Sciatic nerve (tissue), 2 donors: ENCODE measurements around the gene XXYLT1. TPM values are rescaled to one million over a fixed set of nuclear protein-coding genes. Genes with fewer than 3 reads are reported as not detected.

ENCODE experiments used
- ATAC-seq: fragments of 200-7000 bp; cut with Tn5 transposase; one replicate; pipeline ENCODE4 v1.9.1; 2020; ENCODE audit warnings: mild to moderate bottlenecking, moderate library complexity
- DNase-seq: peaks from one replicate; pipeline ENCODE4 v3.0.0-alpha.2; 2020; ENCODE audit warnings: low spot score
- intact Hi-C: fragments of 100-400 bp; cut with DNase I; formaldehyde crosslinking; loops from one replicate; pipeline ENCODE4 v1.14.2; 2022
- total RNA-seq: library from RNA; stranded (reverse); fragmentation: NEBNext Ultra II Directional; extraction: Animal tissue kit (Norgen Biotek cat#: 25700); gene quantifications from one replicate; pipeline ENCODE4 v1.2.1, GENCODE V29; 2021
- donor health status: DM: no; HTN: no; CAD: no.
- donor health status: DM: no; HTN: no; CAD: no.

XXYLT1 gene
- total RNA-seq, 1 donor from 2014 or later = 11.0 TPM

DNA sequence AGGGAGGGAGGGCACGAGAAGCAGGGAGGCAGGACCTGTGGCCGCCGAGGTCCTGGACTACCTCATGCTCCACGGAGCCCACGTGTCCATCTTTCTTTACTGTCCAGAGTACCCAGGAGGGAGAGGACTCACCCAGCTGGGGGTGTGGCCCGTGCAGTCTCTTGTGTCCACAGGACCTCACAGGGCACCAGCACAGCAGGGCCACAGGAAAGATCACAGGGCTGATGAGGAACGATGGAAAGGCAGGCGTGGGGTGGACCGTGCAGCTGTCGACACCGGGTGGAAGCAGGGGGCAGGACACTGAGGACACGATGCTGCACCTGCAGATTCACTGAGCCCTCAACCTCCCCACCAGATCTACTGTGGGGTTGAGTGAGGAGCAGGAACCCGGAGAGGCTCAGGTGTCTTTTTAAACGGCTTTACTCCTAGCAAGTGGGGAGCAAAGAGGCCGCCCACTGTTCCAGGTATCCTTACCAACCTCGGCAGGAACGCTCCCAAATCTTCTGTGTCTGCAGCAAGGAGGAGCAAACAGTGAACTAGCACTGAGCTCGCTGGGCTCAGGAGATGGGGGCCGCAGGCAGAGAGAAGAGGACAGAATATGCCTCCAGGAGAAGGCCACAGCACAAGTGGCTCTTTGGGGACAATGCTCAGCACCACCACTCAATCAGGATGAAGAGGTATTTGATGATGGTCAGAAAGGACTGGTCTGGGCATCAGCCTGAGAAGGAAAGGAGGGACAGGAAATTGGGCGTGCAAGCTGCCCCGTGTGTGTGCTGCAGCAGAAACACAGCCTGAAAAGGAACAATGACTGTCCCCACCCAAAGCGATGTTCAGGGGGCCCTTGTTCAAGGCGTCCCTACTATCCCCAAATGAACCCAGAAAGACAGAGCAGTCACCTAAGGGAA, 198.8 kb downstream of the XXYLT1 start:
- intact Hi-C loops = no loop called here
- ATAC-seq (no peak), DNase-seq (peak; percentile 48)

DNA sequence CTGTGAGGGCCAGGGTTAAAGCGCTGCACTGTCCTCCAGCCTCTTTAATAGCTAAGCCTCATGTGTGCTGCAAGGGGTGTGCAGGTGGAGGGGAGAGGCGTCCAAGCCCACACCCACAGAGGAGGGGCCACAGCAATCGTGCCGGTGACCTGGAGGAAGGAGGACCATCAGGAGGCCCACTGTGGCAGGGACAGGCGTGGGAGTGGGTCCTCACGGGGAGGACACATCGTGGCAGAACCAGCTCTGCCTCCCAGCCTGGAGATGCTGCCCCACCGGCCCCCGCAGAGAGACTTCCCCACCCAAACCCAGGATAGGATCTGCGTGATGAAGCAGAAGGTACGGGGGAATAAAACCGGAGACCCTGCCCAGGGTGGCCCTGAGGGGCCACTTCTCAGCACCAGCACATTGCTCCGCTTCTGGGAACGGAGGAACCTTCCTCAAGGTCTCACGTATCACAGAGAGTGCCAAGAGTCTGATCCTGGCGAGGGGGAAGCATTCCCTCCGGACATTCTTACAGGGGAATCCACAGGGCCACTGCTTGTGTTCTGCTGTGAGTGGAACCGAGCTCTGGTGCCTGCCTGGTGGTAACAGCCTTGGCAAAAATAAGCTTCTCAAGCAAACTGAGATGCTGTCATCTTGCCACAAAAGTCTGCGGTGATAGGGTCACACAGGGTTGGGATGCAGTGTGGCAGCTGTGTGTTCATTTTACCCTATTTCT, 199.8 kb downstream of the XXYLT1 start:
- ATAC-seq (no peak), DNase-seq (peak; percentile 52)
- intact Hi-C loops = no loop called here

DNA sequence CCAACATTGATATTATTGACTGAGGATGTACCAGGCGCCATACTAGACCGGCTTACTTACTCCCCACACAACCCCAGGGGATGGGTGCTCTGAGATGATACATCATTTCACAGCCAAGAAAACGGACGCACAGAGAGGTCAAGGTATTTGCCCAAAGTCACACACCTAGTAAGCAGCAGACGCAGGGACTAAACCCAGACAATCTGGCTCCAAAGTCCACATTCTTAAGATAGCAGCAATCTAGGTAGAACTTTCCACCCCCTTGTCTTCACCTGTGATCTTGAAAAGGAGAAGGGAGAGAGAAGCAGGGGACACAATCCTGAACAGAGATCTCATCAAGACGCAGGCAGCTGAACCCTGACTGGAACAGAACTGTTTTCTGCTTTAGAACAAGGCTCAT, 200.6 kb downstream of the XXYLT1 start:
- ATAC-seq = no peak
- no peak for DNase-seq
- intact Hi-C loops = no loop called here

DNA sequence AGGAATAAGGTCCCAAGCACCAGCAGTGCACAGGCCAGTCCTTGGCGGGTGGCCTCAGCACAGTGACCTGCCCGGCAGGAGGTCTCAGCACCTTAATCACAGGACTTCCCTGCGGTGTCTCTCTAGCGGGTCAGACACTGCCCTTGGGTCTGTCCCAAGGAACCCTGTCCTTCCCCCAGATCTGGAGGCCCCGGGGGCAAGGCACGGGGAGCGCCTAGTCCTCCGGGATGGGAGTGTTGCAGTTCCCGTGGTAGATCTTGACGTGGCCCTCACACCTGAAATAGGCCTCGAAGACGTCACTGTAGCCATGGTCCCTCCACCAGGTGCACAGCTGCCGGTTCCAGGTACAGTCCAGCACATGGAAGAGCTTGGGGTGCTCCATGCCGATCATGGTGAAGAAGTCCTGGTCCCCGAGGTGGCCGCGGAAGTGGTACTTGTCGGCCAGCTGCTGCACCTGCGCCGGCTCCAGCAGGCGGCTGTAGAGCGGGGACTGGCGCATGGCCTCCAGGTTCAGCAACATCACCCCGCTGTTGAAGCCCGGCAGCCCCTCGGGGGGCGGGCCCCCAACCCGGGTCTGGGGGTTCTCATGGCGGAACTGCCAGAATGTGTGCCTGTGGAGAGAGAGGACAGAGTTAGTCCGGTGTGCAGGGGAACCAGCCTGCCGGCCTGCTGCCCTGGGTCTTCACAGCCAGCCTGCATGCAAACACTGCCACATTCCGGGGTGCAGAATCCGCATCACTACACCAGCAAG, 201.3 kb downstream of the XXYLT1 start:
- no peak for ATAC-seq
- DNase-seq = peak; percentile 49

DNA sequence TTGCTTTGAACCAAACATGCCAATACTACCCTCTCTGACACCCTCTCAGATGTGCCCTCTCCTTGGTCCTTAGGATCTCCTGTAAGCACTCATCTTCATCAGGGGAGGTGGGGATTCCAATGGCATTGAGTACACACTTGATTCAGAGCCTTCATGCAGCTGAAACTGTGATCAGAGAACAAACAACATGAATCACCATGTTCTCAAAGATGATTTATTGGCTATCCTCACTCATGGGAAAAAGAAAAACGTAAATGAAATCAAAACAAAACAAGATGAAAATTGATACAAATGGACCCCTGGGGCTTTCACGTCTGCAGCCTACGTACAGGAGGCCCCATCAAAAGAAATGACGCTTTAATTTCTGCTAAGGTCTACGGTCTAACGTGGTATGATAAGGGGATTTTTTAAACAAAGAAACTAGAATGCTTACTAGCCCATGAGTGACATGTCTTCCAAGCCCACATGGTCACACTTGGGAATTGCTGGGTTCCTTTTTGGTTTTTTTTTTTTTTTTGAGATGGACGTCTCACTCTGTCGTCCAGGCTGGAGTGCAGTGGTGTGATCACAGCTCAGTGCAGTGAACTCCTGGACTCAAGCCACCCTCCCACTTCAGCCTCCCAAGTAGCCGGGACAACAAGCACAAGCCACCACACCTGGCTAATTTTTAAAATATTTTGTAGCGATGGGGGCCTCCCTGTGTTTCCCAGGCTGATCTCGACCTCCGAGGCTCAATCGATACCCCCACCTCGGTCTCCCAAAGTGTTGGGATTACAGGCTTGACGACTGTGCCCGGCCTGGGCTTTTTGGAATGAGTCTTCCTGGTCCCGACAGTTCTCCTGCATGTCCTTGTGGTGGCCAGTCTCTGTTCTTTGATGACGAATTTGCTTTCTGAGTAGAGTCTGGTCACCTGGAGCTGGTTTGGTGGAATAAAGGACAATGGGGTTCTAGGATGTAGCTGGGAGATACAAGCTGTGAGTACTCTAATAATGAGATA, 202.6 kb downstream of the XXYLT1 start:
- DNase-seq = peak; percentile 19
- intact Hi-C loops = no loop called here
- no peak for ATAC-seq

More for the DNA sequence above, 201.3 kb downstream of the XXYLT1 start:
- intact Hi-C loops = no loop called here

DNA sequence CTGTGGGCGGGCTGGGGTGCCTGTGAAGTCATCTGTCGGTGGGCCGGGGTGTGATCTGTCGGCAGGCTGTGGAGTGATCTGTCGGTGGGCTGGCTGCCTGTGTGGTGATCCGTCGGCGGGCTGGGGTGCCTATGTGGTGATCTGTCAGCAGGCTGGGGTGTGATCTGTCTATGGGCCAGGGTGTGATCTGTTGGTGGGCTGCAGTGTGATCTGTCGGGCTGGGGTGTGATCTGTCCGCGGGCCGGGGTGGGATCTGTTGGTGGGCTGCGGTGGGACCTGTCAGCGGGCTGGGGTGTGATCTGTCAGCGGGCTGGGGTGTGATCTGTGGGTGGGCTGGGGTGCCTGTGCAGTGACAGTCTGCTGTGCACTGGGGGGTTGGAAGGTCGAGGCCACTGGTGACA, 204.5 kb downstream of the XXYLT1 start:
- intact Hi-C loops = no loop called here
- no peak for ATAC-seq
- DNase-seq = peak; percentile 40

DNA sequence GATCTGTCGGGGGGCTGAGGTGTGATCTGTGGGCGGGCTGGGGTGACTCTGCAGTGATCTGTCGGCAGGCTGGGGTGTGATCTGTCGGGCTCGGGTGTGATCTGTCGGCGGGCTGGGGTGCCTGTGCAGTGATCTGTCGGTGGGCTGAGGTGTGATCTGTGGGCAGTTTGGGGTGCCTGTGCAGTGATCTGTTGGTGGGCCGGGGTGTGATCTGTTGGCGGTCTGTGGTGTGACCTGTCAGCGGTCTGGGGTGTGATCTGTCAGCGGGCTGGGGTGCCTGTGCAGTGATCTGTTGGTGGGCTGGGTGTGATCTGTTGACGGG, 205.1 kb downstream of the XXYLT1 start:
- intact Hi-C loops = no loop called here
- ATAC-seq = no peak

DNA sequence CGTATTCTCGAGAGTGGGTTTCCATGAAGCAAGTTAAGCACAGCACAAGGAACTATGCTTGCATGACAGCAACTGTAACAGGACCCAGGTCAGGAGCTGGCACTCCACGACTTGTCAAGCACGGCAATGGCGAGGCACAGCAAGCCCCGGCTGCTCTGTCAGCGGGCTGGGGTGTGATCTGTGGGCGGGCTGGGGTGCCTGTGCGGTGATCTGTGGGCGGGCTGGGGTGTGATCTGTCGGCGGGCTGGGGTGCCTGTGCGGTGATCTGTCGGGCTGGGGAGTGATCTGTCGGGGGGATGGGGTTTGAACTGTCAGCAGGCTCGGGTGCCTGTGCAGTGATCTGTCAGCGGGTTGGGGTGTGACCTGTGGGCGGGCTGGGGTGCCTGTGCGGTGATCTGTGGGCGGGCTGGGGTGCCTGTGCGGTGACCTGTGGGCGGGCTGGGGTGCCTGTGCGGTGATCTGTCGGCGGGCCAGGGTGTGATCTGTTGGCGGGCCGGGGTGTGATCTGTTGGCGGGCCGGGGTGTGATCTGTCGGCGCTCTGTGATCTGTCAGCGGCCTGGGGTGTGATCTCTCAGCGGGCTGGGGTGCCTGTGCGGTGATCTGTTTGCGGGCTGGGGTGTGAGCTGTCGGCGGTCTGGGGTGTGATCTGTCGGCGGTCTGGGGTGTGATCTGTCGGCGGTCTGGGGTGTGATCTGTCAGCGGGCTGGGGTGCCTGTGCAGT, 205.7 kb downstream of the XXYLT1 start:
- intact Hi-C loops = no loop called here
- ATAC-seq = no peak
- DNase-seq = no peak

More for the DNA sequence above, 205.1 kb downstream of the XXYLT1 start:
- peak; percentile 51 for DNase-seq

DNA sequence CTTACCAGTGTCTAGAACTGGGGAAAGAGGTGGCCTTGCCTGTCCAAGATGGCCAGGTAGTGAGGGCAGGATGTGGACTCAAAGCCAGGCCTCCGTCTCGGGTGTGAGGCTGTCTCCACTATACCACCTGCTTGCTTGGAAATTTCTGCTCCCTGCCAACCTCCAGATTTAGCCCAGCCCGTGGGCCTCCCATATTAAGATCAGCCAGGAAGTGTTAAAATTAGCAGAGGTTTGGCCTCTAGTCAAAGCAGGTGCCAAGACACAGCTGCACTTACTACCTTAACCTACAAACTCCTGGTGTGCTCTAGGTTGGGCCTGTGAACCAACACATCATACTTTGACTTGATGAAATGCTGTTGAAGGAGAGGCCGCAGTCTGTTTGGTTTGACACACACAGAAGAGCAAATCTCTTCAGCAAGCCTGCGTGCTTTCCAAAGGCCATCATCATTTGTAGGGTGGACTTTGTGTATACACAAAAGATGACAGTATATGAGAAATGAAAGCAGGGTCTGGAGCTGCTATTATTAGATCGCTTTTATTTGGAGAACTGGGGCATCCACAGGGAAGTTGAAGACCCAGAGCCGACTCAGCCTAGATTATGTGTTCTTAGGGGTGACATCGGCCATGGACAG, 206.5 kb downstream of the XXYLT1 start:
- ATAC-seq = no peak
- DNase-seq = no peak
- intact Hi-C loops = no loop called here

DNA sequence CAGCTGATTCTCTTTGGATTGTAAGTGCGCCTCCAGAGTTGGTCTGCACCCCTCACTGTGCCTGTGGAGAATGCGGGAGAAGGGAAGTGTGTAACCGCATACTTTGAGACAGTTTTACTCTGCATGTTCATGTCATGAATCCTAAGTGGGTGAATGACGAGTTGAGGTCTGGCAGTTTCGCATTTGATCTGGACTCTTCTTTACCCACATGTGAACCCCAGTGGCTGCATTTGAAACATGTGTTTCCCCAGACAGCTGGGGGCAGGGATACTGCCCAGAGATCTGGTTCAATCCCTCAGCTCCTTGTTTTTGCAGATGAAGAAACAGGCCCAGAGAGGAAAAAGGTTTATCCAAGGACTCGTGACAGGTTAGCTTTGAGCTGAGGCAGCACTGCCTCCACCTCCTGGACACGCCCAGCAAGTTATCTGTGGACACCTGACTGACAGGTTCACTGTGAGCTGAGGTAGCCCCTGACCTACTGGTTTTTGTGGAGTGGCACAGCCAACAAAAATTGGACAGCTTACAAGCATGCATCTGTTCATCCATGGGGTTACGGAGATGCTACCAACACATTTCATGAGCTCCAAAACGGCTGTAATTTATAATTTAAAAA, 207.3 kb downstream of the XXYLT1 start:
- DNase-seq (no peak), ATAC-seq (no peak)
- intact Hi-C loops = no loop called here

DNA sequence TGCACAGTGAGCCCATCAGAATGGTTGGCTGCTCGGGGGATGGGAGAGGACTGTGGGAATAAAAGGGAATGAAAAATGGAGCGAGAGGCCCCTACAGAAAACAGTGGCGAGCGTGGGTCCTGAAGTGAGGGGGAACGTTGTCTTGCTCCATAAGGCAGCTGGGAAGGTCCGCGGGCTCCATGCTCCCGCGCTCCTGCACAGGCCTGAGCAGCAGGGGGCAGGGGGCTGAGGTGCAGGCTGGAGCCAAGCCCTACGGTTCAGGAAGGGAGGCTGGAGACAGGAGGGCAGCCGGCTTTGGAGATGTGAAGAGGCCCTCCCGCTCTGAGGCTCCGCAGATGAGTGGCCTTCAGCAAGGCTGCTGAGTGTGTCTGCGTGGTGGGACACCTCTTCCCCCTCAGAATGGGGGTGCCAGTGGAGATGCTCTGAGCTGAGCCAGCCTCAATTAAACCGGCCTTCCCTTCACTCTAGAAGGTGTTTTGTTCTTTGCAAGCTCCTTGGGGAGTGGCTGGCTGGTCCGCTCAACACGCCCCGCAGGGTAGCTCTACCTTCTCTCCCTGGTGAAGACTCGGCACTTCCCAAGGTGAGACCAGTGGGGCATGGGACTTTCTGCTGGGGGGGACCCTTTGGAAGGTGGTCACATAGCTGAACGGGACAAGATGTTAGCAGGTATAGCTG, 208.0 kb downstream of the XXYLT1 start:
- no peak for ATAC-seq
- no peak for DNase-seq
- intact Hi-C loops = no loop called here

DNA sequence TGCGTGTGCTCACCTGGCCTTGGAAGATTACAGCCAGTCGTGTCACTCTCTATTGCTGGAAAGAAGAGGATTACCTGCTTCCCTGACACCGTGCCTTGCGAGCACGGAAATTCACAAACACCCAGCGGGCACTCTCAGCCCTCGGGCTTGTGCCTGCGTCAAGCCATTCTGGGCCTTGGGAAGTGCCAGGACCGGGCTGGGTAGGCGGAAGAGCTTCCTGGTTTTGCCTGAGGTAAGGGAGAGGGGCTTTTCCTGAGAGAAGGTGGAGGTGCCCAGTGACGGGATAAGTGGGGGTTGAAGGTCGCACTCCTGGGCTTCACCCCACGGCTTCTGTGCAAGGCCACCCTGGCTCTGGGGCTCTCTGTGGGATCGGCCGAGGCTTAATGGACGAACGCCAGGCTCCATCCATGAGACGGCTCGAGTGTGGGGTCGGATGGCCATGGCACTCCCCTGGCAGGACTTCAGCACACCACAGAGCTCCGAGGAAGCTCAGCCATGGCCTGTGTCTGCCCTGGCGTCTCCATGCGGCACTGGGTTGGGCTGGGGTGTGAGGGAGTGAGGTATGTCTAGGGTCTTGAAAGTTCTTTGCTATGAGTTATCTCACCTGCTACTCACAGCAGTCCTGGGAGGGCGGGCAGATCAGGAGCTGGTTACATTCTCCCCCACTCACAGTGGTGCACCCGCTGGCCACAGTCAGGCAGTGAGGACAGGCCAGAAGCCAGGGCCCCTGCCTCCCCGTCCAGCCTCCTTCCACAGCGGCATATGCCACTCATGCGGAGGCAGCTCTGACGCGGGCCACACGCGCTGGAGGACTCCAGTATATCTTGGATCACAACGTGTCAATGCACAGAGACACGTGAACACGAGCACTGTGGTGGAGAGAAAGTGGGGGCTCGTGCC, 209.0 kb downstream of the XXYLT1 start:
- DNase-seq (no peak), ATAC-seq (no peak)
- intact Hi-C loops = no loop called here

DNA sequence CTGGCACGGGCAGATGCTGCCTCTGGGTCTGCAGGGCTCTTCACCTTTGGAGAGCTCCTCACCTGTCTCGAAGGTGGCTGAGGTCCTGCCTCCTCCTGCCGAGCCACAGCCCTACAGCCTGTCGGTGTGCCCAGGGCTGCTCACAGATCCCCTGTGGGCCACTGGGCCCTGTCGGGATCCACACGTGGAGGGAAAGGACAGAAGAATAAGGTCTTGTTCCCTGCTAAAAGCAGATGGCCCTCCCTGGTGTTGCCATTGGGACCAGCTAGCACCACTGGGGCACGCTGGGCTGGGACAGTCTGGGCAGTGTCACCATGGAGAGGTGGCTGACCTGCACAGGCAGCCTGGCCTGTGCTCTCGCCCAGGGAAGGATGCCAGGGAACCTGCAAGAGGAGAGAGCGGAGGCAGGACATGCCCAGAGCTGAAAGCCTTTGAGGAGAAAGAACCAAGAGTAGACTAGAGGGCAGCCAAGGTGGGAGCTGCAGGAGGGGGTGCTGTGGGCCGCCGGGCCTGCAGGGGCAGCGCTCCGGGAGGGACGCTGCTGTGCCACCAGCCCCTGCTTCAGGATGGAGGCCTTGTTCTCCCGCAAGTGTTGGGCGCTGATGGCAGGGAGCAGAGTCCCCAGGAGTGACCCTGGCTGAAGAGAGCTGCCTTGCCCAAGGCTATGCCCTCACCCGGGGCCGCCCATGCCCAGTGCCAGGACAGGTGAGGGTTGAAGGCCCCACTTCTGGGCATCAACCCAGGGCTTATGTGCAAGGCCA, 210.2 kb downstream of the XXYLT1 start:
- ATAC-seq (no peak), DNase-seq (no peak)
- intact Hi-C loops = no loop called here

DNA sequence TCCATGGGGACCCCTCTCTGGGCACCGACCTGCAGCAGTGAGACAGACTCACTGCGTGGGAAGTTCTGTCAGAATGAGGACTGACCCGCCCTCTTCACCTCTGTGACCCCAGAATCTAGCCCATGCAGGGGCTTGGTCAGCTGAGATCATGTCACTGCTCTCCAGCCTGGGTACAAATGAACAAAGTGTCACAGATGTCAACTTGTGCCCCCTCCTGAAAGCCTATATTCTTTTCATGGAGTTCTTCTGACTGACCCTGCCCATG, 210.8 kb downstream of the XXYLT1 start:
- intact Hi-C loops = no loop called here
- no peak for ATAC-seq

DNA sequence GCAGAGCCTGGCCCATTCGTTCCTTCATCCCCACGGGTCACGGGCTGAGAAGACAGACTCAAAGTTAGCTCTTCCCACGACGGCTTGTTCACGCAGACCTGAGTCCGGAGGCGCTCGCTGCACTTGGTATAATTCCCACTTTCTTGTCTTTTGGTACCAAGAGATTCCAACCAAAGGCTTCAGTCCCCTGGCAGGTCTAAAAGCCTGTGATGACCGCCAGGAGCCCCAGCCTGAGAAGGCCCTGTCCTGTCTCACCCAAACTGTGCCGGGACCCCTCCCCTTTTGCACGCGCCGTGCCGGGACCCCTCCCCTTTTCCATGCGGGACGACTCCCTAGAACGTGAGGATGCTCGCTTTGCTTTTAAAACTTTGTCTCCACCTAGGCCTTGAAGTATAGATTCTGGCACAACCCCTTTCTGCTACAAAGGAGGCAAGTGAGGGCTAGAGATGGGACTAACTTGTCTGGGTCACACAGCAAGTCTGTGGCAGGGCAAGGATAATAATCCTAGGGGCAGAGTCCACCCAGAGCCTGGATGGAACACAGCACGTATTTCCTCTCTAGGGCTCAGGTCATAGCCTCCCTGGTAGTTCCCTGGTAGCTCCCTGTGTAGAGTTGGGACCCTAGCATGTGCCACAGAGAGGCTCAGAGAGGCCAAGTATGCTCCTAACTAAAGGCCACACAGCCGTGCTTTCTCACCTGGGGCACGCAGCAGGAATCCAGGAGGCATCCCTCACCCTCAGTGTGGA, 211.3 kb downstream of the XXYLT1 start:
- DNase-seq (no peak), ATAC-seq (no peak)
- intact Hi-C loops = no loop called here

More for the DNA sequence above, 210.8 kb downstream of the XXYLT1 start:
- no peak for DNase-seq
